ENCODE results near the gene ELMO1. TPM values are rescaled to one million over a fixed set of nuclear protein-coding genes. Genes with fewer than 3 reads are reported as not detected.

ELMO1 gene
- total RNA-seq, 1 experiment from 2014 or later: not detected

DNA sequence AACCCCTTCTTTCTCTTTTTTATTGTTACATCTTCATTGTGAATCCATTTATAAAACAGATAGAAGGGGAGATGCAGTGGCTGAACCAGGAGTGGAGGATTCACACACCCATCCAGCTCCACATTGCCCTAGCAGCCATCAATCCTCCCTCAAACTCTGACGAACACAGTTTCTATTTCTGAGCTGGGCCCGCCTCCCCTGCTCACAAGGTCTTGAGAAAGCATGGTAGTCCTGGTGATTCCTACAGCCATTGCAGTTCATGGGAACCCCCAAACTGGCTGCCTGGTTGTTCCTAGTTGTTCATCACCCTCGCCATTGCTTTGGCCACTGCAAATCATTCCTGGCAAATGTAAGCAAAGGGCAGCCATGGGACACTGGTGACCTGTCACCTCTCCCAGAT lies 465.9 kb downstream of the ELMO1 start:
- H3K4me3 ChIP-seq (ENCODE audit: low read length): no peak overlapping the region
- no peaks in the 10 kb centered on the region for H3F3A ChIP-seq (ENCODE audit: low read length, unreplicated experiment)
- no peaks in the 10 kb centered on the region for H3K4me1 ChIP-seq (ENCODE audit: insufficient read depth, low read length)
- H3K27ac ChIP-seq (ENCODE audit: low read length): no peak overlapping the region
- H3K9me2 ChIP-seq (replicated peaks; ENCODE audit: low read length): no peaks in the 10 kb centered on the region
- no peak overlapping the region for H3K9ac ChIP-seq (ENCODE audit: low read length)
- CTCF ChIA-PET: interaction anchor here (1.3 kb wide), 1 partner anchor 199 kb away, joined by 7 read pairs; no protein-coding TSS in a partner anchor
- H3K4me2 ChIP-seq (ENCODE audit: low read length): no peak overlapping the region
- POLR2A ChIA-PET (ENCODE audit: unreplicated experiment): no interaction called here
- H3K9me3 ChIP-seq (ENCODE audit: low read length): no peaks in the 10 kb centered on the region
- no peak for ATAC-seq
- no peak for TF ChIP-seq CTCF (conservative IDR thresholded peaks at IDR 0.05; ENCODE audit: low read depth, low read length)
- no peak for TF ChIP-seq EZH2phosphoT487 (IDR thresholded peaks at IDR 0.05; ENCODE audit: borderline replicate concordance, low read length)
- no peak for TF ChIP-seq EZH2 (IDR thresholded peaks at IDR 0.05; ENCODE audit: low read length, unreplicated experiment)
- no peak for DNase-seq
- H2AFZ ChIP-seq (ENCODE audit: low read length): no peak overlapping the region
- H3K79me2 ChIP-seq (ENCODE audit: low read length): no peaks in the 10 kb centered on the region
- H4K20me1 ChIP-seq (ENCODE audit: low read length): no peaks in the 10 kb centered on the region
- peaks cover 57% of the 10 kb centered on the region for H3K27me3 ChIP-seq (ENCODE audit: low read length)
- H3K36me3 ChIP-seq (ENCODE audit: low read depth, low read length): no peaks in the 10 kb centered on the region
- no TSS peak for BruUV-seq (replicated peaks)
- intact Hi-C loops (cut with micrococcal nuclease): no loop called here

DNA sequence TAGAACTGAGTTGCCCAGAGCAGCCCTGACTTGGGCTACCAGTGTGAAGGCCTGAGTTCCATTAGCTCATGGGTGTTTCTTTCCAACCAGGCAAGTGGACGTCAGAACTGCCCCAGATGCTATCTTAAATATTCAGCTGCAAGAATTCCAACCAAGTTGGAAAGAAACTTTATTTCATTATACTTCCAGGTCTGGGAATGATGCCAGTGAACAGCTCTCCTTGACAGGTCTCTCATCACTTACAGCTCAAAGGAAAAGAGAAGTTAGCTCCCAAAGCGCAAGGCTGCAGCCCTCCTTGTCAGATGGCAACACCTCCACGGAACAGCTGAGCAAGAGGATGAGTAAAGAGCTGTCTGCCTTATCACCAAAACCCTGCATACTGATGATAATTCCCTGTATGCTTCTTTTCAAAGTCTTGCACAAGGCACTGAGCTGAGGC lies 468.8 kb downstream of the ELMO1 start:
- Histone ChIP-seq H3K9me3 (ENCODE audit: low read length) (no peaks in the 10 kb centered on the region), H3K9ac (ENCODE audit: low read length) (no peak overlapping the region), H3K9me2 (replicated peaks; ENCODE audit: low read length) (no peaks in the 10 kb centered on the region), H3K36me3 (ENCODE audit: low read depth, low read length) (no peaks in the 10 kb centered on the region), H3F3A (ENCODE audit: low read length, unreplicated experiment) (no peaks in the 10 kb centered on the region), H3K27ac (ENCODE audit: low read length) (no peak overlapping the region), H2AFZ (ENCODE audit: low read length) (no peak overlapping the region), H3K4me3 (ENCODE audit: low read length) (no peak overlapping the region), H4K20me1 (ENCODE audit: low read length) (no peaks in the 10 kb centered on the region), H3K4me1 (ENCODE audit: insufficient read depth, low read length) (no peaks in the 10 kb centered on the region), H3K27me3 (ENCODE audit: low read length) (peaks cover 44% of the 10 kb centered on the region), H3K4me2 (ENCODE audit: low read length) (no peak overlapping the region), H3K79me2 (ENCODE audit: low read length) (no peaks in the 10 kb centered on the region)
- CTCF ChIA-PET: no interaction called here
- no TSS peak for BruUV-seq (replicated peaks)
- TF ChIP-seq EZH2 (IDR thresholded peaks at IDR 0.05; ENCODE audit: low read length, unreplicated experiment) (no peak), CTCF (conservative IDR thresholded peaks at IDR 0.05; ENCODE audit: low read depth, low read length) (no peak), EZH2phosphoT487 (IDR thresholded peaks at IDR 0.05; ENCODE audit: borderline replicate concordance, low read length) (no peak)
- DNase-seq: no peak
- ATAC-seq: no peak
- POLR2A ChIA-PET (ENCODE audit: unreplicated experiment): no interaction called here
- intact Hi-C loops (cut with micrococcal nuclease): no loop called here

- Histone ChIP-seq H3K79me2 (ENCODE audit: low read length) (no peaks in the 10 kb centered on the region), H3K4me3 (ENCODE audit: low read length) (no peak overlapping the region), H4K20me1 (ENCODE audit: low read length) (no peaks in the 10 kb centered on the region), H3K27me3 (ENCODE audit: low read length) (peaks cover 30% of the 10 kb centered on the region), H3K36me3 (ENCODE audit: low read depth, low read length) (no peaks in the 10 kb centered on the region), H3K4me1 (ENCODE audit: insufficient read depth, low read length) (no peaks in the 10 kb centered on the region), H3K4me2 (ENCODE audit: low read length) (no peak overlapping the region), H3K9me2 (replicated peaks; ENCODE audit: low read length) (no peaks in the 10 kb centered on the region), H3K27ac (ENCODE audit: low read length) (no peak overlapping the region), H2AFZ (ENCODE audit: low read length) (no peak overlapping the region), H3K9ac (ENCODE audit: low read length) (no peak overlapping the region), H3K9me3 (ENCODE audit: low read length) (no peaks in the 10 kb centered on the region), H3F3A (ENCODE audit: low read length, unreplicated experiment) (no peaks in the 10 kb centered on the region)
- no peak for ATAC-seq
- TF ChIP-seq EZH2 (IDR thresholded peaks at IDR 0.05; ENCODE audit: low read length, unreplicated experiment) (no peak), EZH2phosphoT487 (IDR thresholded peaks at IDR 0.05; ENCODE audit: borderline replicate concordance, low read length) (no peak), CTCF (conservative IDR thresholded peaks at IDR 0.05; ENCODE audit: low read depth, low read length) (no peak)
- ChIA-PET CTCF (no interaction called here), POLR2A (ENCODE audit: unreplicated experiment) (no interaction called here)
- intact Hi-C loops (cut with micrococcal nuclease): no loop called here
- BruUV-seq (replicated peaks): no TSS peak
- no peak for DNase-seq
Measured at GRCh38 chr7:36978461-36978860, 470.2 kb downstream of the ELMO1 start.
